ENCODE results near the gene HYCC1. TPM values are rescaled to one million over a fixed set of nuclear protein-coding genes. Genes with fewer than 3 reads are reported as not detected.
"Not testable (repeated sequence)": the region's sequence is repeated elsewhere in the genome, so short reads cannot be mapped to it uniquely, and the experiment has no call there.

Gene HYCC1
- total RNA-seq, 1 donor from 2014 or later: 10.9 TPM

GRCh38 chr7:22985436-22985835, 28.5 kb downstream of the HYCC1 start:
- DNase-seq (ENCODE audit: low spot score in 2 of 2): no peak
- no peaks in the 10 kb centered on the region for H3K36me3 ChIP-seq
- H3K27me3 ChIP-seq: no peaks in the 10 kb centered on the region
- no peak for TF ChIP-seq CTCF (IDR thresholded peaks at IDR 0.05)
- no peak overlapping the region for H3K4me3 ChIP-seq
- peaks cover 0 to 6% of the 10 kb centered on the region in 2 donors for H3K4me1 ChIP-seq
- intact Hi-C loops (cut with DNase I): no loop called here
- no peak overlapping the region for H3K27ac ChIP-seq
- H3K9me3 ChIP-seq: no peaks in the 10 kb centered on the region

DNA sequence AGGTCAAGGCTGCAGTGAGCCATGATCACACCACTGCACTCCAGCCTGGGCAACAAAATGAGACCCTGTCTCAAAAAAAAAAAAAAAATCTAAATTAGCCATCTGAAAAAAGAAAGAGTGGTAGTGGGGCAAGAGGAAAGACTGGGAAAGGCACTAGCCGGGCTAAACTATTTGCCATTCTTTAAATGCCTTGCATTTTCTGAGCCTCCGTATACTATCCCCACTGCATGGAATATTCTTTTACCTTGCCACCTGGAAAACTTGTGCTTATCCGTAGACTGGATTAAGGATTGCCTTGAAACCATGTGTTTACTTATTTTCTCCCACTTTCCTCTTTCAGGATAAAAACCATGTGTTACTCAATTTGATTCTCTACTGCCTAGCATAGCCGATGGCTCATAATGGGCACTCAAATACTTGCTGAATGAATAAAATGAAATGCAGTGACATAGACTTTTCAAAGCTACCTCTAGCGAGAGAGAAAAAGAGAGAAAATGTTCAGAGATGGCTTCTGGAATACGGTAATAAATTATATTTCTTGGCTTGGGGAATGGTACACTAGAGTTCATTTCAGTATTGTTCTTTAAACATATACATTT, 30.6 kb downstream of the HYCC1 start:
- TF ChIP-seq CTCF (IDR thresholded peaks at IDR 0.05): no peak
- no peak for DNase-seq (ENCODE audit: low spot score in 2 of 2)
- Histone ChIP-seq H3K4me1 (peaks cover 0 to 9% of the 10 kb centered on the region in 2 donors), H3K9me3 (no peaks in the 10 kb centered on the region), H3K27ac (no peak overlapping the region), H3K4me3 (no peak overlapping the region), H3K27me3 (no peaks in the 10 kb centered on the region), H3K36me3 (no peaks in the 10 kb centered on the region)
- intact Hi-C loops (cut with DNase I): no loop called here

DNA sequence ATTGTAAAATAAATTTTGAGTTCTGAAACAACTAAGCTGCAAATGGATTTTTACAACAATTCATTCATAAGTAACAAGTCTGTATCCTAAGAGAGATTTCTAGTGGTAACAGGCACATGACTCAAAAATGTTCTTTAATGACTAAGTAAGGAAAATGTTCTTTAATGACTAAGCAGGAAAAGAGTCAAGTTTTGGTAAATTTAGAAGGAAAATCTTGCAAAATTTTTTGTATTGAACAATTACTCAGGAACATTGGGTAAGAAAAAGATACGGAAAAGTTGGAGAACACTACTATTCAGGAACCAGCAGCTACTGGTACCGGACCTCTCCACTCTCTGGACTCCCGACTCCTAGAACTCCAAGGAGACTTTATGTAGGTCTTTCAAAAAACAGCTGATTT, 33.5 kb downstream of the HYCC1 start:
- intact Hi-C loops (cut with DNase I): no loop called here
- Histone ChIP-seq H3K36me3 (peaks cover 5 to 12% of the 10 kb centered on the region in 2 donors), H3K27me3 (no peaks in the 10 kb centered on the region), H3K9me3 (no peaks in the 10 kb centered on the region), H3K27ac (peak overlapping the region; percentile 12 to 46), H3K4me3 (no peak overlapping the region), H3K4me1 (peaks cover 0 to 9% of the 10 kb centered on the region in 2 donors)
- no peak for TF ChIP-seq CTCF (IDR thresholded peaks at IDR 0.05)
- DNase-seq (ENCODE audit: low spot score in 2 of 2): no peak

DNA sequence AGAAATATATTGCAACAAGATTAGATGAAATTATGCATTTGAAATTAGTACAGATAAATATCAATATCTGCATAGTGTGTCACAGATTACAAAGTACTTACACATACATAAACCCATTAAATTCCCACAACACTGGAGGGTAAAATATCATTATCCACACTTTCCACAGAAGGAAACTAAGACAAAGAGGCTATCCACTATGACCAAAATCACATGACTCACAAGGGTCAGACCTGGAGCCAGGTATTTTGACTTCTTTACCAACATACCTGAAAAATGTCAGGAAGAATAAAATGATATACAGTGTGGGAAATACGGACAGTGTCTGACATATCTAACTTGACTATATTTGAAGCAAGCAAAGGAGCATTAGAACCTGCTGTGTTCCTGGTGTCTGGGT, 34.1 kb downstream of the HYCC1 start:
- H3K27me3 ChIP-seq: no peaks in the 10 kb centered on the region
- H3K9me3 ChIP-seq: no peaks in the 10 kb centered on the region
- TF ChIP-seq CTCF (IDR thresholded peaks at IDR 0.05): no peak
- peaks cover 5 to 18% of the 10 kb centered on the region in 2 donors for H3K36me3 ChIP-seq
- DNase-seq (ENCODE audit: low spot score in 2 of 2): no peak
- intact Hi-C loops (cut with DNase I): loop anchor here (5.0 kb wide), 1 partner anchor 32 kb away; the partner anchor contains the start of gene HYCC1
- no peak overlapping the region for H3K4me3 ChIP-seq
- peaks cover 0 to 9% of the 10 kb centered on the region in 2 donors for H3K4me1 ChIP-seq
- no peak overlapping the region for H3K27ac ChIP-seq

- peaks cover 5 to 24% of the 10 kb centered on the region in 2 donors for H3K36me3 ChIP-seq
- intact Hi-C loops (cut with DNase I): loop anchor here (5.0 kb wide), 1 partner anchor 33 kb away; the partner anchor contains the start of gene HYCC1
- TF ChIP-seq CTCF (IDR thresholded peaks at IDR 0.05): no peak
- no peaks in the 10 kb centered on the region for H3K9me3 ChIP-seq
- no peak overlapping the region for H3K4me3 ChIP-seq
- no peak for DNase-seq (ENCODE audit: low spot score in 2 of 2)
- H3K27ac ChIP-seq: no peak overlapping the region
- peaks cover 0 to 9% of the 10 kb centered on the region in 2 donors for H3K4me1 ChIP-seq
- no peaks in the 10 kb centered on the region for H3K27me3 ChIP-seq
Measured at GRCh38 chr7:22979251-22979650, 34.7 kb downstream of the HYCC1 start.

GRCh38 chr7:22974636-22975035, 39.3 kb downstream of the HYCC1 start:
- H3K36me3 ChIP-seq: peaks cover 5 to 52% of the 10 kb centered on the region in 2 donors
- intact Hi-C loops (cut with DNase I): loop anchor here (5.0 kb wide), 2 partner anchors 38 to 42 kb away; partner anchors contain the start of gene HYCC1
- not testable (repeated sequence) for H3K27ac ChIP-seq; DNase-seq (ENCODE audit: low spot score in 2 of 2); H3K4me3 ChIP-seq; H3K27me3 ChIP-seq; H3K9me3 ChIP-seq; H3K4me1 ChIP-seq
